ENCODE data around the gene FBXO41. TPM values are rescaled to one million over a fixed set of nuclear protein-coding genes. Genes with fewer than 3 reads are reported as not detected.
"Not testable (repeated sequence)": the region's sequence is repeated elsewhere in the genome, so short reads cannot be mapped to it uniquely, and the experiment has no call there.

FBXO41 gene
- total RNA-seq, 4 donors from 2014 or later, result 1.7 to 6.0 (median 4.2) TPM

GRCh38 chr2:73264332-73264606 is 20.0 kb downstream of the FBXO41 start:
- H3K4me1 ChIP-seq, result peaks cover 7 to 13% (median 9%) of the 10 kb centered on the region in 4 donors
- no peak for TF ChIP-seq EP300 (IDR thresholded peaks at IDR 0.05)
- no peak for TF ChIP-seq POLR2AphosphoS5 (IDR thresholded peaks at IDR 0.05)
- no peak for TF ChIP-seq POLR2A (IDR thresholded peaks at IDR 0.05; ENCODE audit: low read depth)
- H3K27ac ChIP-seq (replicated peaks in 1 of 4), result no peak overlapping the region
- DNase-seq (ENCODE audit: extremely low spot score), result no peak
- whole genome bisulfite sequencing, result no CpG with 5 or more reads among the region's 15 CpGs
- H3K27me3 ChIP-seq, result peaks cover 4 to 44% (median 18%) of the 10 kb centered on the region in 4 donors
- peaks cover 0 to 3% (median 0%) of the 10 kb centered on the region in 4 donors for H3K36me3 ChIP-seq
- no peaks in the 10 kb centered on the region for H3K9me3 ChIP-seq
- intact Hi-C loops (cut with DNase I), result loop anchor here (10.0 kb wide), 1 partner anchor 121 kb away; the partner anchor contains the start of gene ALMS1
- no peak overlapping the region for H3K4me3 ChIP-seq

GRCh38 chr2:73263540-73264331 is 20.5 kb downstream of the FBXO41 start:
- no peak overlapping the region for H3K27ac ChIP-seq (replicated peaks in 1 of 4)
- H3K9me3 ChIP-seq, result no peaks in the 10 kb centered on the region
- intact Hi-C loops (cut with DNase I), result loop anchor here (10.0 kb wide), 1 partner anchor 121 kb away; the partner anchor contains the start of gene ALMS1
- peaks cover 2 to 8% (median 4%) of the 10 kb centered on the region in 4 donors for H3K4me1 ChIP-seq
- H3K4me3 ChIP-seq, result no peak overlapping the region
- peaks cover 1 to 39% (median 14%) of the 10 kb centered on the region in 4 donors for H3K27me3 ChIP-seq
- peaks cover 0 to 5% (median 0%) of the 10 kb centered on the region in 4 donors for H3K36me3 ChIP-seq
- no peak for DNase-seq (ENCODE audit: extremely low spot score)
- TF ChIP-seq EP300 (IDR thresholded peaks at IDR 0.05) (no peak), POLR2A (IDR thresholded peaks at IDR 0.05; ENCODE audit: low read depth) (no peak), CTCF (IDR thresholded peaks at IDR 0.05) (no peak), POLR2AphosphoS5 (IDR thresholded peaks at IDR 0.05) (no peak)
- WGBS, result 93% methylated on average over 7 of the region's 16 CpGs

- not testable (repeated sequence) for H3K27ac ChIP-seq (replicated peaks in 1 of 4); DNase-seq (ENCODE audit: extremely low spot score); H3K4me3 ChIP-seq; H3K4me1 ChIP-seq; H3K9me3 ChIP-seq
- H3K27me3 ChIP-seq, result peaks cover 0 to 30% (median 5%) of the 10 kb centered on the region in 4 donors
- WGBS, result 91% methylated on average over 15 of the region's 18 CpGs
- intact Hi-C loops (cut with DNase I), result loop anchor here (10.0 kb wide), 1 partner anchor 122 kb away; the partner anchor contains the start of gene ALMS1
- peaks cover 0 to 11% (median 2%) of the 10 kb centered on the region in 4 donors for H3K36me3 ChIP-seq
Measured at GRCh38 chr2:73262691-73263429, 21.4 kb downstream of the FBXO41 start.

- TF ChIP-seq POLR2A (IDR thresholded peaks at IDR 0.05; ENCODE audit: low read depth) (no peak), POLR2AphosphoS5 (IDR thresholded peaks at IDR 0.05) (no peak), EP300 (IDR thresholded peaks at IDR 0.05) (no peak), CTCF (IDR thresholded peaks at IDR 0.05) (no peak)
- Histone ChIP-seq H3K4me1 (peaks cover 0 to 2% (median 0%) of the 10 kb centered on the region in 4 donors), H3K27ac (replicated peaks in 1 of 4) (no peak overlapping the region), H3K9me3 (no peaks in the 10 kb centered on the region), H3K4me3 (no peak overlapping the region), H3K36me3 (peaks cover 0 to 11% (median 2%) of the 10 kb centered on the region in 4 donors), H3K27me3 (peaks cover 0 to 24% (median under 1%) of the 10 kb centered on the region in 4 donors)
- DNase-seq (ENCODE audit: extremely low spot score), result no peak
- WGBS, result 96% methylated on average over 4 of the region's 4 CpGs
- intact Hi-C loops (cut with DNase I), result loop anchor here (10.0 kb wide), 1 partner anchor 123 kb away; the partner anchor contains the start of gene ALMS1
Measured at GRCh38 chr2:73262108-73262651, 22.1 kb downstream of the FBXO41 start.

- no peak for DNase-seq (ENCODE audit: extremely low spot score)
- H3K9me3 ChIP-seq, result no peaks in the 10 kb centered on the region
- H3K4me3 ChIP-seq, result no peak overlapping the region
- H3K27ac ChIP-seq (replicated peaks in 1 of 4), result no peak overlapping the region
- TF ChIP-seq EP300 (IDR thresholded peaks at IDR 0.05) (no peak), CTCF (IDR thresholded peaks at IDR 0.05) (peak in 1 of 3 experiments; percentile 32)
- peaks cover 0 to 6% (median 0%) of the 10 kb centered on the region in 4 donors for H3K27me3 ChIP-seq
- intact Hi-C loops (cut with DNase I), result loop anchor here (10.0 kb wide), 1 partner anchor 124 kb away; the partner anchor contains the start of gene ALMS1
- 28% methylated on average over 6 of the region's 17 CpGs for WGBS
- peaks cover 0 to 2% (median 0%) of the 10 kb centered on the region in 4 donors for H3K4me1 ChIP-seq
- peaks cover 0 to 11% (median 2%) of the 10 kb centered on the region in 4 donors for H3K36me3 ChIP-seq
Measured at GRCh38 chr2:73260338-73260984, 23.8 kb downstream of the FBXO41 start.
